Neural cell (in vitro differentiated cells): ENCODE measurements around the gene PAX8. TPM values are rescaled to one million over a fixed set of nuclear protein-coding genes. Genes with fewer than 3 reads are reported as not detected.
A peak's percentile ranks its signal among the peaks of the same experiment; 100 is the strongest.
"Not testable (repeated sequence)": the region's sequence is repeated elsewhere in the genome, so short reads cannot be mapped to it uniquely, and the experiment has no call there.

ENCODE experiments used
- H2AFZ ChIP-seq: fragments of 200-600, 300-800 bp; sonication (generic), shearing (Covaris generic); 2 replicates; pipeline ENCODE4 v1.6.0; 2014; ENCODE audit warnings: low read depth, mild to moderate bottlenecking, antibody characterized with exemption, low read length, moderate library complexity
- H3F3A ChIP-seq: fragments of 200-600 bp; shearing (Covaris generic); 2 replicates; pipeline ENCODE4 v1.6.1; 2016; ENCODE audit warnings: mild to moderate bottlenecking, moderate library complexity, mixed read lengths, antibody characterized with exemption, low read length; ENCODE audit not compliant: insufficient read depth, poor library complexity, severe bottlenecking
- H3K27ac ChIP-seq: fragments of 200-600, 300-800 bp; sonication (generic), shearing (Covaris generic); 2 replicates; pipeline ENCODE4 v1.5.1; 2014; ENCODE audit warnings: mild to moderate bottlenecking, low read length, moderate library complexity
- H3K27me3 ChIP-seq: fragments of 300-800, 200-600 bp; sonication (generic), shearing (Covaris generic); 2 replicates; pipeline ENCODE4 v1.6.0; 2014; ENCODE audit warnings: mild to moderate bottlenecking, low read depth, low read length, moderate library complexity; ENCODE audit not compliant: insufficient read depth
- H3K36me3 ChIP-seq: fragments of 300-800, 200-600 bp; sonication (generic), shearing (Covaris generic); 2 replicates; pipeline ENCODE4 v1.5.1; 2014; ENCODE audit warnings: mild to moderate bottlenecking, antibody characterized with exemption, low read length, moderate library complexity; ENCODE audit not compliant: insufficient read depth
- H3K4me2 ChIP-seq: fragments of 300-800, 200-600 bp; sonication (generic), shearing (Covaris generic); 2 replicates; pipeline ENCODE4 v1.6.0; 2014; ENCODE audit warnings: mild to moderate bottlenecking, low read length
- H3K4me3 ChIP-seq: fragments of 300-800, 200-600 bp; sonication (generic), shearing (Covaris generic); 2 replicates; pipeline ENCODE4 v1.5.1; 2014; ENCODE audit warnings: mild to moderate bottlenecking, low read length, moderate library complexity
- H3K79me2 ChIP-seq: fragments of 200-600 bp; shearing (Covaris generic); replicated peaks from 2 replicates; pipeline ENCODE4 v1.6.0; 2014; ENCODE audit warnings: mild to moderate bottlenecking, low read length, moderate library complexity; ENCODE audit not compliant: insufficient read depth
- H3K9ac ChIP-seq: fragments of 300-800, 200-600 bp; sonication (generic), shearing (Covaris generic); 2 replicates; pipeline ENCODE4 v1.6.1; 2016; ENCODE audit warnings: mild to moderate bottlenecking, low read length, mixed read lengths
- H3K9me2 ChIP-seq: fragments of 200-600 bp; shearing (Covaris generic); 2 replicates; pipeline ENCODE4 v1.6.1; 2016; ENCODE audit warnings: mild to moderate bottlenecking, low read length, mixed read lengths; ENCODE audit not compliant: insufficient read depth
- H3K9me3 ChIP-seq: fragments of 200-600, 300-800 bp; sonication (generic), shearing (Covaris generic); 2 replicates; pipeline ENCODE4 v1.6.1; 2016; ENCODE audit warnings: mild to moderate bottlenecking, mixed run types, low read length, moderate library complexity, mixed read lengths
- H4K20me1 ChIP-seq: fragments of 200-600 bp; shearing (Covaris generic); 2 replicates; pipeline ENCODE4 v1.6.1; 2016; ENCODE audit warnings: mild to moderate bottlenecking, mixed run types; ENCODE audit not compliant: insufficient read depth
- CTCF ChIP-seq: fragments of 450-650 bp; IDR thresholded peaks from 2 replicates; pipeline ENCODE4 v1.5.1; 2014; ENCODE audit warnings: antibody characterized with exemption, mild to moderate bottlenecking, moderate library complexity; ENCODE audit not compliant: poor library complexity, severe bottlenecking
- EP300 ChIP-seq: fragments of 450-650 bp; conservative IDR thresholded peaks from 2 replicates; pipeline ENCODE4 v1.6.1; 2014; ENCODE audit warnings: antibody characterized with exemption, mild to moderate bottlenecking, moderate library complexity; ENCODE audit not compliant: poor library complexity, severe bottlenecking
- EZH2 ChIP-seq: fragments of 200-600, 300-800 bp; shearing (Covaris generic), sonication (generic); IDR thresholded peaks from 2 replicates; pipeline ENCODE4 v1.6.1; 2014; ENCODE audit warnings: antibody characterized with exemption, low read length, borderline replicate concordance, mild to moderate bottlenecking; ENCODE audit not compliant: insufficient read depth, poor library complexity, severe bottlenecking
- MXI1 ChIP-seq: fragments of 450-650 bp; conservative IDR thresholded peaks from 2 replicates; pipeline ENCODE4 v1.6.1; 2014; ENCODE audit warnings: antibody characterized with exemption, mild to moderate bottlenecking; ENCODE audit not compliant: poor library complexity, severe bottlenecking
- POLR2AphosphoS5 ChIP-seq: IDR thresholded peaks from 2 replicates; pipeline ENCODE4 v1.6.1; 2012
- RAD21 ChIP-seq: fragments of 450-650 bp; conservative IDR thresholded peaks from 2 replicates; pipeline ENCODE4 v1.6.1; 2014; ENCODE audit warnings: antibody characterized with exemption, mild to moderate bottlenecking, moderate library complexity
- REST ChIP-seq: IDR thresholded peaks from 2 replicates; pipeline ENCODE4 v1.6.1; 2012; ENCODE audit warnings: borderline replicate concordance
- SMC3 ChIP-seq: fragments of 450-650 bp; conservative IDR thresholded peaks from 2 replicates; pipeline ENCODE4 v1.6.1; 2014; ENCODE audit warnings: antibody characterized with exemption, mild to moderate bottlenecking, moderate library complexity; ENCODE audit not compliant: poor library complexity
- TAF1 ChIP-seq: IDR thresholded peaks from 2 replicates; pipeline ENCODE4 v1.6.1; 2012; ENCODE audit warnings: low read depth
- polyA minus RNA-seq: library from RNA; depleted of rRNA, polyadenylated mRNA; stranded (reverse); fragments of >200 nt; gene quantifications from 2 replicates; pipeline ENCODE4 v1.2.3, GENCODE V29; 2014
- polyA plus RNA-seq: library from polyadenylated mRNA; depleted of rRNA; stranded (reverse); fragments of >200 nt; gene quantifications from 2 replicates; pipeline ENCODE4 v1.2.3, GENCODE V29; 2014

The PAX8 gene
- polyA plus RNA-seq (not detected in 2 replicates), polyA minus RNA-seq (not detected in 2 replicates)

GRCh38 chr2:113278742-113279139 lies at the start of gene PAX8:
Gene PAX8, minus strand, starts transcription at chr2:113278921. Its CDS starts 527 bp downstream, at chr2:113278394.
- no peaks in the 10 kb centered on the region for H3K79me2 ChIP-seq
- no peak within 1 kb of the TSS for H3K27ac ChIP-seq
- no peaks in the 10 kb centered on the region for H3K36me3 ChIP-seq
- H3K9me3 ChIP-seq = no peaks in the 10 kb centered on the region
- peak within 1 kb of the TSS; percentile 57 for H3K4me3 ChIP-seq
- no peaks in the 10 kb centered on the region for H4K20me1 ChIP-seq
- peaks cover 73% of the 10 kb centered on the region for H3K27me3 ChIP-seq
- H3K9ac ChIP-seq = no peak within 1 kb of the TSS
- H3K4me2 ChIP-seq = no peak within 1 kb of the TSS
- H3F3A ChIP-seq = no peaks in the 10 kb centered on the region
- TF ChIP-seq CTCF = no peak
- no peak for TF ChIP-seq EP300
- TF ChIP-seq SMC3 = no peak
- TF ChIP-seq POLR2AphosphoS5 = no peak
- no peak for TF ChIP-seq REST
- no peak for TF ChIP-seq TAF1
- TF ChIP-seq EZH2 = no peak
- TF ChIP-seq MXI1 = no peak
- TF ChIP-seq RAD21 = no peak
- H2AFZ ChIP-seq = no peak within 1 kb of the TSS
- no peaks in the 10 kb centered on the region for H3K9me2 ChIP-seq

- Histone ChIP-seq H2AFZ (no peak overlapping the region), H3K36me3 (no peaks in the 10 kb centered on the region), H3F3A (no peaks in the 10 kb centered on the region), H3K4me2 (no peak overlapping the region), H3K9ac (no peak overlapping the region), H3K4me3 (no peak overlapping the region), H3K9me3 (no peaks in the 10 kb centered on the region), H3K9me2 (no peaks in the 10 kb centered on the region), H4K20me1 (no peaks in the 10 kb centered on the region), H3K79me2 (no peaks in the 10 kb centered on the region), H3K27ac (no peak overlapping the region), H3K27me3 (no peaks in the 10 kb centered on the region)
- no peak for TF ChIP-seq TAF1
- TF ChIP-seq REST = no peak
- TF ChIP-seq SMC3 = no peak
- TF ChIP-seq EP300 = no peak
- no peak for TF ChIP-seq CTCF
Observed at GRCh38 chr2:113328043-113328442, 49.3 kb upstream of the PAX8 start.

GRCh38 chr2:113325161-113325731 lies 46.5 kb upstream of the PAX8 start:
- H3K9me3 ChIP-seq, H3K9ac ChIP-seq, H3K36me3 ChIP-seq, H4K20me1 ChIP-seq, H3F3A ChIP-seq, H2AFZ ChIP-seq, H3K27ac ChIP-seq, H3K27me3 ChIP-seq, H3K79me2 ChIP-seq, H3K9me2 ChIP-seq: not testable (repeated sequence)
- H3K4me2 ChIP-seq = peak overlapping the region; percentile 35
- peak overlapping the region; percentile 60 for H3K4me3 ChIP-seq
